NB4 (cell line): ENCODE data around the gene PALM.

Source experiments
- CTCF ChIP-seq: IDR thresholded peaks from one replicate; pipeline ENCODE4 v1.5.1; 2012; ENCODE audit warnings: low read depth, low read length
- MYC ChIP-seq: IDR thresholded peaks from 2 replicates; pipeline ENCODE4 v1.6.1; 2011; ENCODE audit warnings: low read depth, low read length
- POLR2A ChIP-seq: IDR thresholded peaks from 2 replicates; pipeline ENCODE4 v1.6.1; 2011; ENCODE audit warnings: mild to moderate bottlenecking; ENCODE audit not compliant: insufficient read length; ENCODE audit errors: extremely low read depth

GRCh38 chr19:709965-710571 lies 1.3 kb downstream of the PALM start:
- TF ChIP-seq CTCF (no peak), POLR2A (no peak), MYC (no peak)
